Measurements from ENCODE around the gene KCNC4. TPM values are rescaled to one million over a fixed set of nuclear protein-coding genes. Genes with fewer than 3 reads are reported as not detected.

Gene KCNC4
- total RNA-seq, 3 donors from 2014 or later: 3.8 to 12.6 (median 5.2) TPM

DNA sequence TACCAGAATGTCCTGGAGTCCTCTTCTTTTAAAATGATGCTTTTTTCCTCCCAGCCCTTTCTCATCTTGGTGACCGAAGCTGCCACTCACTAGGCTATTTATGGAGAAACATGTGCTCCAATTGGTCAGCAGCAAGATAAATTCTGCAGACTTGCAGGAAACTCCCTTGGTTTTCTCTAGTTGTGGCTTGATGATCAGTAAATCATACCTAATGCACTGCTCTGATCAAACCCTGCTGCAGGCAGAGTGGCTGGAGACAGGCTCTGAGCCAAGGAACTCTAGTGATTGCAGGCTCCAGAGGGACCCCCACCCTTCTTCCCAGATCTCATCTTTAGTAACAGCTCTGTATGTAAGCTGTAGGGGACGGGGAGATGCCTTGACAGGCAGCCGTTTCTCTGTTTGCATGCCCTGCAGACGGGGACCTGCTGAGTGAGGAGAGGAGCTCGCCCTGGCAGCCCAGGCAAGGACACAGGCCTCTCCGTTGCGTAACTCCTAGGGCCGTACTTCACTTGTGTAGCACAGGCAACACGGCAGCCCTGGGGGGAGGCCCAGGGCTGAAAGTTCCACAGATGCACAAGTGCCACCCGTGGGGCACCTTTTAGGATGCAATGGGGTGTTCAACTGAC is 45.3 kb upstream of the KCNC4 start:
- peaks cover 0 to 4% of the 10 kb centered on the region in 2 donors for H3K27me3 ChIP-seq
- intact Hi-C loops (cut with DNase I; ENCODE audit: low total_unique reads): no loop called here
- H3K9me3 ChIP-seq: no peaks in the 10 kb centered on the region
- H3K4me3 ChIP-seq: no peak overlapping the region
- H3K36me3 ChIP-seq: no peaks in the 10 kb centered on the region
- H3K4me1 ChIP-seq: no peaks in the 10 kb centered on the region
- H3K27ac ChIP-seq: no peak overlapping the region
- TF ChIP-seq POLR2AphosphoS5 (IDR thresholded peaks at IDR 0.05) (no peak), POLR2A (IDR thresholded peaks at IDR 0.05) (no peak)
- TF ChIP-seq, protein P1, sequence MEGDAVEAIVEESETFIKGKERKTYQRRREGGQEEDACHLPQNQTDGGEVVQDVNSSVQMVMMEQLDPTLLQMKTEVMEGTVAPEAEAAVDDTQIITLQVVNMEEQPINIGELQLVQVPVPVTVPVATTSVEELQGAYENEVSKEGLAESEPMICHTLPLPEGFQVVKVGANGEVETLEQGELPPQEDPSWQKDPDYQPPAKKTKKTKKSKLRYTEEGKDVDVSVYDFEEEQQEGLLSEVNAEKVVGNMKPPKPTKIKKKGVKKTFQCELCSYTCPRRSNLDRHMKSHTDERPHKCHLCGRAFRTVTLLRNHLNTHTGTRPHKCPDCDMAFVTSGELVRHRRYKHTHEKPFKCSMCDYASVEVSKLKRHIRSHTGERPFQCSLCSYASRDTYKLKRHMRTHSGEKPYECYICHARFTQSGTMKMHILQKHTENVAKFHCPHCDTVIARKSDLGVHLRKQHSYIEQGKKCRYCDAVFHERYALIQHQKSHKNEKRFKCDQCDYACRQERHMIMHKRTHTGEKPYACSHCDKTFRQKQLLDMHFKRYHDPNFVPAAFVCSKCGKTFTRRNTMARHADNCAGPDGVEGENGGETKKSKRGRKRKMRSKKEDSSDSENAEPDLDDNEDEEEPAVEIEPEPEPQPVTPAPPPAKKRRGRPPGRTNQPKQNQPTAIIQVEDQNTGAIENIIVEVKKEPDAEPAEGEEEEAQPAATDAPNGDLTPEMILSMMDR (IDR thresholded peaks at IDR 0.05): no peak
- DNase-seq (ENCODE audit: low spot score in 2 of 2): no peak

- intact Hi-C loops (cut with DNase I; ENCODE audit: low total_unique reads): no loop called here
- Histone ChIP-seq H3K36me3 (no peaks in the 10 kb centered on the region), H3K9me3 (no peaks in the 10 kb centered on the region), H3K4me1 (no peaks in the 10 kb centered on the region), H3K4me3 (no peak overlapping the region), H3K27me3 (peaks cover 0 to 4% of the 10 kb centered on the region in 2 donors), H3K27ac (no peak overlapping the region)
- TF ChIP-seq POLR2A (IDR thresholded peaks at IDR 0.05) (no peak), POLR2AphosphoS5 (IDR thresholded peaks at IDR 0.05) (no peak)
- TF ChIP-seq, protein P1 (IDR thresholded peaks at IDR 0.05): no peak
- DNase-seq (ENCODE audit: low spot score in 2 of 2): no peak
Measured at GRCh38 chr1:110165761-110166231, 44.3 kb upstream of the KCNC4 start.

DNA sequence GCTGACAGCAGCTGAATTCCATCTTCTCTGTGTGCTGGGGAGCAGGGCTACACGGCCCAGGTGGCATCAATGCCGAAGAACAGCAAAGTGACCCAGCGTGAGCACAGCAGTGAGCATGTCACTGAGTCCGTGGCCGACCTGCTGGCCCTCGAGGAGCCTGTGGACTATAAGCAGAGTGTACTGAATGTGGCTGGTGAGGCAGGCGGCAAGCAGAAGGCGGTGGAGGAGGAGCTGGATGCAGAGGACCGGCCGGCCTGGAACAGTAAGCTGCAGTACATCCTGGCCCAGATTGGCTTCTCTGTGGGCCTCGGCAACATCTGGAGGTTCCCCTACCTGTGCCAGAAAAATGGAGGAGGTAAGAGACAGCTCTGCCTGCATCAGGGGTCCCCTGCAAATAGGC is 43.3 kb upstream of the KCNC4 start:
- TF ChIP-seq POLR2AphosphoS5 (IDR thresholded peaks at IDR 0.05): no peak
- TF ChIP-seq, protein P1 (IDR thresholded peaks at IDR 0.05): no peak
- TF ChIP-seq POLR2A (IDR thresholded peaks at IDR 0.05): no peak
- Histone ChIP-seq H3K4me3 (no peak overlapping the region), H3K27me3 (peaks cover 0 to 4% of the 10 kb centered on the region in 2 donors), H3K4me1 (no peaks in the 10 kb centered on the region), H3K27ac (no peak overlapping the region), H3K36me3 (no peaks in the 10 kb centered on the region), H3K9me3 (no peaks in the 10 kb centered on the region)
- no peak for DNase-seq (ENCODE audit: low spot score in 2 of 2)
- intact Hi-C loops (cut with DNase I; ENCODE audit: low total_unique reads): no loop called here

GRCh38 chr1:110170766-110171733 is 39.1 kb upstream of the KCNC4 start:
- no peak overlapping the region for H3K27ac ChIP-seq
- no peaks in the 10 kb centered on the region for H3K4me1 ChIP-seq
- H3K27me3 ChIP-seq: no peaks in the 10 kb centered on the region
- no peaks in the 10 kb centered on the region for H3K9me3 ChIP-seq
- no peaks in the 10 kb centered on the region for H3K36me3 ChIP-seq
- DNase-seq (ENCODE audit: low spot score in 2 of 2): no peak
- H3K4me3 ChIP-seq: no peak overlapping the region
- TF ChIP-seq, protein P1 (IDR thresholded peaks at IDR 0.05): no peak
- TF ChIP-seq POLR2A (IDR thresholded peaks at IDR 0.05) (no peak), POLR2AphosphoS5 (IDR thresholded peaks at IDR 0.05) (no peak)
- intact Hi-C loops (cut with DNase I; ENCODE audit: low total_unique reads): no loop called here

- Histone ChIP-seq H3K36me3 (no peaks in the 10 kb centered on the region), H3K9me3 (no peaks in the 10 kb centered on the region), H3K27me3 (no peaks in the 10 kb centered on the region), H3K27ac (no peak overlapping the region), H3K4me1 (no peaks in the 10 kb centered on the region), H3K4me3 (no peak overlapping the region)
- intact Hi-C loops (cut with DNase I; ENCODE audit: low total_unique reads): no loop called here
- DNase-seq (ENCODE audit: low spot score in 2 of 2): no peak
- no peak for TF ChIP-seq POLR2AphosphoS5 (IDR thresholded peaks at IDR 0.05)
- TF ChIP-seq POLR2A (IDR thresholded peaks at IDR 0.05): no peak
- TF ChIP-seq, protein P1 (IDR thresholded peaks at IDR 0.05): no peak
Measured at GRCh38 chr1:110172001-110172400, 38.1 kb upstream of the KCNC4 start.
